ENCODE measurements around the gene TLCD2.
"Not testable (repeated sequence)": the region's sequence is repeated elsewhere in the genome, so short reads cannot be mapped to it uniquely, and the experiment has no call there.

Gene TLCD2

DNA sequence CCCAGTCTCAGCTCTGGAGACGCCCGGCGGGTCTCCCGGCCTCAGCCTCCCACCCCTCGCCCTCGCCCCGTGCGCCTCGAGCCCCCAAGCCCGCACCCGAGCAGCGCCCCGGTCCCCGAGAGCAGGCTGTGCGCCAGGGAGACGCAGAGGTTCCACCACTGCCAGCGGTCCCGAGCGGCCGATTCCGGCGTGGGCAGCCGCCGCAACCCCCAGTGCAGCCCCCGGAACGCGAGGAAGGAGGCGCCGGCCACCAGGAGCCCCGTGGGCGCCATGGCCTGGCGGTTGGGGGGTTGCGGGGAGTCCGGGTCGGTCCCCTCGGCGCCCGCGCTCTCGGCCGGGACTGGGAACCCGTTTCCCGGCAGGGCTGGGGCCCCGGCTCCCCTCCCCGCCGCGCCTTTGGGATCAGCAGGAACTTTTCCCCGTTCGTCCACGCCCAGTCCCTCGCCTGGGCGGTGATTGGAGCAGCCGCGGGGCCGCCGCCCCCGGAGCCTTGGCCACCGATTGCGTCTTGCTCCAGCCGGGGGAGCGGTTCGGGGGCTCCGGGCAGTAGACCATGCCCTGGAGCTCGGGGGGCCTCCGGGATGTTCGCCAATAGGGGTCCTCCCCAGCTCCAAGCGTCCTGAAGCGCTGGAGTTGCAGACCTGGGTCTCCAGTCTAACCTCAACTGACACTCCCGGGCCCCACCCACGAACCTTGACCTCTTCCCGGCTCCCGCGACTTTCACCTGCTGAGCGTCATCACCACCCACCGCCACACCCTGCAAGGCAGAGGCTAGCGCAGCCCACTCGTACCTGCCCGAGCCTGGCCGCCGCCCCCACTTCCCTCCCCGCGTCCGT lies at the start of gene TLCD2:
TSS of gene TLCD2 (minus strand) at position 407 of the 836 bp plus-strand sequence. CDS start at position 272, 135 bp downstream.
- DNase-seq, result no peak

GRCh38 chr17:1759529-1759928 lies 49.4 kb upstream of the TLCD2 start:
- DNase-seq, result no peak

DNA sequence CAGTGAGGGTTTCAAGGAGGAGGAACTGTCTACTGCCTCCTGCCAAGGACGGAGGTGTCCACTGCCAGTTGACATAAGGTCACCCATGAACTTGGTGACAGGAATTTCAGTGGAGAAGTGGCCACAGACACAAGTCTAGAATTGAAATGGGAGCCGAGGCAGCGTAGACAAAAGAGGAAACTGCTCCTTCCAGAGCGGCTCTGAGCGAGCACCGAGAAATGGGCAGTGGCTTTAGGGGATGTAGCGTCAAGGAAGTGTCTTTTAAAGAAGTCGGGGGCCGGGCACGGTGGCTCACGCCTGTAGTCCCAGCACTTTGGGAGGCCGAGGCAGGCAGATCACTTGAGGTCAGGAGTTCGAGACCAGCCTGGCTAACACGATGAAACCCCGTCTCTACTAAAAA lies 48.6 kb upstream of the TLCD2 start:
- DNase-seq, result no peak

DNA sequence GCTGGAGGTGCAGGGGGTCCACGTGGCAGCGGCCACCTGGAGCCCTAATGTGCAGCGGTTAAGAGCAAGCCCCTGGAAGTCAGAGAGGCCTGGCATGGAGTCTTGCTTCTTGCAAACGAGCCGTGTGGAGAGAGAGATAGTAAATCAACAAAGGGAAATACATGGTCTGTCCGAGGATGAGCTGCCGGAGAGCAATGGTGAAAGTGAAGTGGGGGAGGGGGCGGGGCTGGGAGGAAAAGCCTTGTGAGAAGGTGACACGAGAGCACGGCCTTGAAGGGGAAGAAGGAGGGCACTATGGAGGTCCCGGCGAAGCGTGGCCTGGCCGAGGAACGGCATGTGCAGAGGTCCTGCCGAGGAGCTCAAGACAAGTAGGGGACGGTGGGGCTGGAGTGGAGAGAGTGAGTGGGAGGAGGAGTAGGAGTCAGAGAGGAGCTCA lies 45.7 kb upstream of the TLCD2 start:
- DNase-seq, result no peak

- DNase-seq, result no peak
Observed at GRCh38 chr17:1755252-1755826, 45.2 kb upstream of the TLCD2 start.

- DNase-seq, result no peak
Observed at GRCh38 chr17:1754430-1755112, 44.4 kb upstream of the TLCD2 start.

GRCh38 chr17:1753767-1754429 lies 43.7 kb upstream of the TLCD2 start:
- DNase-seq, result no peak

- no peak for DNase-seq
Observed at GRCh38 chr17:1752425-1753262, 42.5 kb upstream of the TLCD2 start.

DNA sequence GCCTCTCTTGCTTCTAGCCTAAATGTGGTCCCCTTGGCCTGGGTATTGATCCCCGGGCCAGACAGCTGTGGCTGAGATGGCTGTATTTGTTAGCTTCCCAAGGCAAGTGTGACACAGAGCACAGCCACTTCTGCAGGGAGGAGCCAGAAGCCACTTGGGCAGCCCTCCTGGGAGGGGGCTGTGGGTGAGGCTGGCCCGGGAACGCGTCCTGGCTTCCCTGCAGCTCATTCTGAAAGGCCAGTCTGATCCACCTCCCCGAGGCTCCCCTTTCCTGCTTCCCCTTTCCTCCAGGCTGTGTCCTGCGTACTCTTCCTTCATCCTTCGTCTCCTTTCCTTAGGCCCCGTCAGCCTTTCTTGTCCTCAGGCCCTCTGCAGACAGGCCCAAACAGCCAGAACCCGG lies 40.5 kb upstream of the TLCD2 start:
- DNase-seq, result no peak

- DNase-seq, result no peak
Observed at GRCh38 chr17:1746975-1747543, 36.9 kb upstream of the TLCD2 start.

DNA sequence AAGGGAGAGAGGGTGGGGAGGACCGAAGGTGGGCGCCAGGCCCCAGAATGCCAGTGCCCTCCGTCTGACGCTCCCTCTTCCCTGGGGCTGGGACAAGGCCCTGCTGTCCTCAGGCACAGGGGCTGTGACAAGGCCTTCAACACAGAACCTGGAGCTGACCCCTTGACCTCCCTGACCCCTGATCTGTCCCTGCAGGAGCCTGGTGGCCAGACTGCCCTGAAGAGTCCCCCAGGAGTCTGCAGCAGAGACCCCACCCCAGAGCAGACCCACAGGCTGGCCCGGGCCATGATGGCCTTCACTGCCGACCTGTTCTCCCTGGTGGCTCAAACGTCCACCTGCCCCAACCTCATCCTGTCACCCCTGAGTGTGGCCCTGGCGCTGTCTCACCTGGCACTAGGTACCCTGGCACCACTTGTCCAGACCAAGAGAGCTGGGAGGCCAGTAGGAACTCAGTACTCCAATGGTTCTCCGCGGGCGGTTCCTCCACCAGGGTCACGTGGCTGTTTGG lies 35.4 kb upstream of the TLCD2 start:
- DNase-seq, result no peak

DNA sequence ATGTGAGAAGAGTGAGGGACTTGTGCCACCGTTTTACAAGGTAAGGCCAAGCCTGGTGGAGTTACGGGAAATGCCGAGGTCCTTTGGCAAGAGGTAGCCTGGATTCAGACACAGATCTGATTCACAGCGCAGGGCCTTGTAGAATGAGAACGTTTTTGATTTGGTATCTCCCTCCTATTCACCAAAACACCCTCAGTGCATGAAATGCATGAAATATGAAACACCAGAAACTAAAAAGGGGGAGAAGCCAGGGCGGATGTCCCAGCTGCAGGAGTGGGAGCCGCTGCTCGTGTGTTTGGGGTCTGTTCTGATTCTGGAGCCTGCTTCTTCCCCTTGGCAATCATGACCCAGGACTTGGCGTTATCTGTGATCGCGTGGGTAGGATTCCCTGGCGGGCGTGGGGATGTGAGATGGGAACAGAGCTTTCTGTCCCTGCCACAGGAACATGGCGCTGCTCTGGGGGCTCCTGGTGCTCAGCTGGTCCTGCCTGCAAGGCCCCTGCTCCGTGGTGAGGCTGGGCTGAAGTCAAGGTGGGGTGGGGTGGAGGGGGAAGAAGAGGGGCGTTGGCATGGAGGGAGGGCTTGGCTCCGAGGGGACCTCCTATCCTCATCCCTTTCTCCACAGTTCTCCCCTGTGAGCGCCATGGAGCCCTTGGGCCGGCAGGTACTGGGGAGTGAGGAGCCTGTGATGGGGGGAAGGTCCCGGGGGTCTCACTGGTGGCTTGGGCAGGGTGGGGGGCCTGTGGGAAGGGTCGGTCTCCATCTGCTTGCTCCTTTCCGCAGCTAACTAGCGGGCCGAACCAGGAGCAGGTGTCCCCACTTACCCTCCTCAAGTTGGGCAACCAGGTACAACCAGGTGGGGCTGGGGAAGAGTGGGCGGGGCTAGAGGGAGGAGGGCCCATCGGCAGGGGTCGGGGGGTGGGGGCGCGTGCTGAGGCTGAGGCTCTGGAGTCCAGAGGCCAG lies 34.7 kb upstream of the TLCD2 start:
- DNase-seq, result no peak

DNA sequence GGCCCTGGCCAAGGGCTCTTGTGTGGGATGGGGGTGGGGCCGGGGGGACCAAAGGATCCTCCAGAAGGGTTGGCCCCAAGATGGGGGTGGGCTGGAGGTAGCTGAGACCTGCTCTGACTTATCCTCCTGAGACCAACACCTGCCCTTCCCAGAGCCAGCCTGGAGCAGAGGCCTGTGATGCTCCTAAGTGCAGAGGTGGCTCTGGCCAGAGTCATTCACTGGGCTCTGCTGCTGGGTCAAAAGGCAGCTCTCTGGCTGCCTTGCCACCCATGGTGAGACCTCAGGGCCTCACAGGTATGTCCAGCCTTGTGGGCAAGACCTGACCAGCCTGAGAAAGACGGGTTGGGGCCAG lies 32.9 kb upstream of the TLCD2 start:
- no peak for DNase-seq

- DNase-seq, result no peak
Observed at GRCh38 chr17:1742371-1743087, 32.4 kb upstream of the TLCD2 start, which contains the start of gene SERPINF2. TSS of gene SERPINF2 (plus strand) at chr17:1742871. CDS start at chr17:1744996, 2,125 bp downstream.

- DNase-seq, result not testable (repeated sequence)
Observed at GRCh38 chr17:1741899-1742298, 31.7 kb upstream of the TLCD2 start.

GRCh38 chr17:1737531-1738291 lies 27.5 kb upstream of the TLCD2 start:
- DNase-seq, result no peak

- no peak for DNase-seq
Observed at GRCh38 chr17:1736348-1737281, 26.4 kb upstream of the TLCD2 start.

DNA sequence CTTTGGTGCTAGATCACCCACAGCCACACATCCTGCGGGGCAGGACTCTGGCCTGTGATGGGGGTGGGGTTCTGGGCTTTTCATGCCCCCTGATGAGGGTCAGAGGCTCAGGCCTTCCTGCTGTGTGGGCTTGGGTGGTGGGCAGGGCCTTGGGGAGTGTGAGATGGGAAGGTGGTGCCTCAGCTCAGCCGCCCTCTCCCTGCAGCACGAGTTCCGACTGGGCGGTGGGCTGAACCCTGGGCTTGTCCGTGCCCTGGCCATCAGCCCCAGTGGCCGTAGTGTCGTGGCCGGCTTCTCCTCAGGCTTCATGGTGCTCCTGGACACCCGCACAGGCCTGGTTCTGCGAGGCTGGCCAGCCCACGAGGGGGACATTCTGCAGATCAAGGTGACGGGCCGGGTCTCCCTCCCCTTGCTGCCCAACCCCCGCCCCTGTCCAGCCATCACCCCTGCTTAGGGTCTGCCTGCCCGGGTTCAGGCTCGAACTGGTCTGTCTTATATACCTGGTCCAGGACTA lies 25.7 kb upstream of the TLCD2 start:
- DNase-seq, result no peak

Measured in NCI-H2081 treated with DMSO at 0.1 percent for 48 hours (cell line).